NT2/D1 (cell line): ENCODE results near the gene NPNT.

Experiments used
- DNase-seq: peaks from one replicate; pipeline ENCODE4 v3.0.0-alpha.2; 2011; ENCODE audit warnings: low read depth, low spot score
- H3K27me3 ChIP-seq: 2 replicates; pipeline ENCODE4 v1.6.0; 2011; ENCODE audit warnings: mild to moderate bottlenecking; ENCODE audit not compliant: insufficient read length, insufficient read depth
- H3K36me3 ChIP-seq: 2 replicates; pipeline ENCODE4 v1.6.1; 2011; ENCODE audit warnings: mild to moderate bottlenecking, low read length, mixed read lengths; ENCODE audit not compliant: insufficient read depth, insufficient read length
- H3K4me1 ChIP-seq: 2 replicates; pipeline ENCODE4 v1.5.1; 2011; ENCODE audit not compliant: insufficient read depth, insufficient read length
- H3K4me3 ChIP-seq: 2 replicates; pipeline ENCODE4 v1.5.1; 2011; ENCODE audit warnings: low read depth; ENCODE audit not compliant: insufficient read length
- H3K9ac ChIP-seq: 2 replicates; pipeline ENCODE4 v1.6.0; 2011; ENCODE audit warnings: low read depth; ENCODE audit not compliant: insufficient read length
- H3K9me3 ChIP-seq: 2 replicates; pipeline ENCODE4 v1.5.1; 2011; ENCODE audit warnings: mild to moderate bottlenecking, low read length; ENCODE audit not compliant: insufficient read depth
- SUZ12 ChIP-seq: IDR thresholded peaks from 2 replicates; pipeline ENCODE4 v1.6.1; 2011; ENCODE audit not compliant: insufficient read length, insufficient read depth; ENCODE audit errors: extremely low read depth
- YY1 ChIP-seq: IDR thresholded peaks from 2 replicates; pipeline ENCODE4 v1.6.1; 2011; ENCODE audit not compliant: insufficient read length, insufficient read depth
- ZNF274 ChIP-seq: IDR thresholded peaks from 2 replicates; pipeline ENCODE4 v1.6.1; 2011; ENCODE audit warnings: mild to moderate bottlenecking, low read depth, low read length

NPNT gene

DNA sequence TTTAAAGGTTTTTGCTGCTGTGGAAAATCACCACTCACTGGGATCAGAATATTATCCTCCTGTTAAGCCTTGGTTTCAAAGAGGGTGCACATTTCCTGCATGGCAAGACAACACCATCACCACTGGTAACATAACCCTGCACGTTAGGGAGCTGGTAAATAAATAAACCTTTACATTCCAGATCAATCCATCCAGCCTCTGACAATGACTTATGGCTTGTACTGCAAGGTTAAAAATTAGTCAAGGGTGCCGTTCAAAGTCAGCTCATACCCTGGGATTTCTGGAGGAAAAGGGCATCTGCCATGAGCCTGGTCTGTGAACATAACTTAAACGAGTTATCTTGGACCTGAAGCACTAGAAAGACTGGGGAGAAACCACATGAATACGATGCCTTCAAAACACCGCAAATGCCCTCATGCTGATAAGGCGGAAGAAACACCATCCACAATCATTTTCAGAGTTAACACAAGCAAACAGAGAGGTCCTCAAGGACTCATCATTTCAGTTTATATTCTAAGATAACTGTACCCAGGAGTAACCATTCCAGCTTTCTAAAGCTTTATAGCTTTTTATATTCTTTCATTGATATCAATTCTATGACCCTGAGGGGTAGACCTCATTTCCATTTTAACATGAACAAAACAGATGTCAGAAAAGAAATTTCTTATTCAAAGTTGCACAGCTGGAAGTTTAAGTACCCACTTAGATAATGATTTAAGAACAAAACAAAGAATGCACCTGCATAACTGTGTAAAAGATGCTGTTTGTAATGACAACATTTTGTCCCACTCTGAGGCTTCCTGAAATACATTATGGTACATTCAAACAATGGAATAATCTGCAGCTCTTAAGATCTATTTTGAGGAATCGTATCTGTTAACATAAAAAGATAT lies 103.1 kb downstream of the NPNT start:
- TF ChIP-seq ZNF274 = no peak
- no peak for TF ChIP-seq YY1
- TF ChIP-seq SUZ12 = no peak
- Histone ChIP-seq H3K36me3 (no peaks in the 10 kb centered on the region), H3K9me3 (no peaks in the 10 kb centered on the region), H3K9ac (no peak overlapping the region), H3K27me3 (no peaks in the 10 kb centered on the region), H3K4me1 (no peaks in the 10 kb centered on the region), H3K4me3 (no peak overlapping the region)
- no peak for DNase-seq

DNA sequence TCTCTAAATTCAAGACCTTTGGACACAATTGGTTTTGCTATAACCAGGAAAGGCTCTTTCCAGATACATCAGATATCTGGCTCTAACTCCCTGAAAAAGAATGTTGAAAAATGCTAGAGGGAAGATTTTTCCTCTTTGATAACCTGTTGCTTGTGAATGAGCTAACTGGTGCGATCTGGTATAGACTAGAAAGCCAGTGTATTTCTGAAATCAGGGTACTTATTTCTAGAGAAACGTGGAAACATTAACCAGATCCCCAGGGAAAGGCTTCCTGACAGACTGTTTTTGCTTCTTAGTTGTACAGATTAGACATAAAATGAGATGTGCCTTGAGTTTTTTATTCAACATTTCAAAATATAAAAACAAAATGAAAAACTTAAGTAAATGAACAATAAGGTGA lies 107.7 kb downstream of the NPNT start:
- TF ChIP-seq YY1 = no peak
- no peak for TF ChIP-seq ZNF274
- TF ChIP-seq SUZ12 = no peak
- Histone ChIP-seq H3K9me3 (no peaks in the 10 kb centered on the region), H3K27me3 (no peaks in the 10 kb centered on the region), H3K9ac (no peak overlapping the region), H3K36me3 (no peaks in the 10 kb centered on the region), H3K4me3 (no peak overlapping the region), H3K4me1 (no peaks in the 10 kb centered on the region)
- DNase-seq = no peak

DNA sequence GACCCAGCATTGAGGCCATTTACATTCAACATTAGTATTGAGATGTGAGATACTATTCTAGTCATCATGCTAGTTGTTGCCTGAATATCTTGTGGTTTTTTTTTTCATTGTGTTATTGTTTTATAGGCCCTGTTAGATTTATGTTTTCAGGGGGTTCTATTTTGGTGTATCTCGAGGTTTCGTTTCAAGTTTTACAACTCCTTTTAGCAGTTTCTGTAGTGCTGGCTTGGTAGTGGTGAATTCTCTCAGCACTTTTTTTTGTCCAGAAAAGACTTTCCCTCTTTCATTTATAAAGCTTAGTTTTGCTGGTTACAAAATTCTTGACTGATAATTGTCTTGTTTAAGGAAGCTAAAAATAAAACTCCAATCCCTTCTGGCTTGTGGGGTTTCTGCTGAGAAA lies 115.5 kb downstream of the NPNT start:
- Histone ChIP-seq H3K36me3 (no peaks in the 10 kb centered on the region), H3K9me3 (no peaks in the 10 kb centered on the region), H3K27me3 (no peaks in the 10 kb centered on the region), H3K4me1 (no peaks in the 10 kb centered on the region), H3K4me3 (no peak overlapping the region), H3K9ac (no peak overlapping the region)
- no peak for TF ChIP-seq ZNF274
- TF ChIP-seq SUZ12 = no peak
- TF ChIP-seq YY1 = no peak
- no peak for DNase-seq

DNA sequence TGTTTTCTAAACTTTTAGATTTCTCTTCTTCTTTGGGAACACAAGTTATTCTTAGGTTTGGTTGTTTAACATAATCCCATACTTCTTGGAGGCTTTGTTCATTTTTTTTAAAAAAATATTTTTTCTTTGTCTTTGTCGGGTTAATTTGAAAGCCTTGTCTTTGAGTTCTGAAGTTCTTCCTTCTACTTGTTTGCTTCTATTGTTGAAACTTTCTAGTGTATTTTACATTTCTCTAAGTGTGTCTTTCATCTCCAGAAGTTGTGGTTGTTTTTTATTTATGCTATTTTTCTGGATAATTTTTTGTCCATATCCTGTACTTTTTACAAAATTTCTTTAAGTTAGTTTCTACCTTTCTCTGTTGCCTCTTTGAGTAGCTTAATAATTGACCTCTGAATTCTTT lies 116.1 kb downstream of the NPNT start:
- Histone ChIP-seq H3K36me3 (no peaks in the 10 kb centered on the region), H3K4me3 (no peak overlapping the region), H3K27me3 (no peaks in the 10 kb centered on the region), H3K9ac (no peak overlapping the region), H3K9me3 (no peaks in the 10 kb centered on the region), H3K4me1 (no peaks in the 10 kb centered on the region)
- DNase-seq = no peak
- TF ChIP-seq ZNF274 (no peak), YY1 (no peak), SUZ12 (no peak)

DNA sequence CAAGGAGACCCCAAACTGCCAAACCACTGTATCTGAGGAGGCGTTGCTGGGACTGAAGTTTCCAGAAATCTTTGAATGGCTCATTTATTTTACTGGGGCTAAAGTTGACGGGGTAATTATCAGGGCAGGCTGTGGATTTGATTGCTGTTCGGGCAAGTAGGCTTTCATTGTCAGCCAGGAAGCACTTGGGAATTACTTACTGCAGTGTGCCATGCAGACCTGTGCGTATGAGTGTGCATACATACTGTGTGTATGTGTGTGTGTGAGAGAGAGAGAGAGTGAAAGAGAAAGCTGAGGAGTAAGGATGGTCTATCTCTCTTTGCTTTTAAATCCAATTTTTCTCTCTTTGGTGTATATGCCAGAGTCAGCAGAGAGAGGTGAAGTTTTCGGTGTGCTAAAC lies 122.7 kb downstream of the NPNT start:
- Histone ChIP-seq H3K9me3 (no peaks in the 10 kb centered on the region), H3K9ac (no peak overlapping the region), H3K4me1 (no peaks in the 10 kb centered on the region), H3K4me3 (no peak overlapping the region), H3K27me3 (no peaks in the 10 kb centered on the region), H3K36me3 (no peaks in the 10 kb centered on the region)
- TF ChIP-seq ZNF274 (no peak), YY1 (no peak), SUZ12 (no peak)
- DNase-seq = no peak

DNA sequence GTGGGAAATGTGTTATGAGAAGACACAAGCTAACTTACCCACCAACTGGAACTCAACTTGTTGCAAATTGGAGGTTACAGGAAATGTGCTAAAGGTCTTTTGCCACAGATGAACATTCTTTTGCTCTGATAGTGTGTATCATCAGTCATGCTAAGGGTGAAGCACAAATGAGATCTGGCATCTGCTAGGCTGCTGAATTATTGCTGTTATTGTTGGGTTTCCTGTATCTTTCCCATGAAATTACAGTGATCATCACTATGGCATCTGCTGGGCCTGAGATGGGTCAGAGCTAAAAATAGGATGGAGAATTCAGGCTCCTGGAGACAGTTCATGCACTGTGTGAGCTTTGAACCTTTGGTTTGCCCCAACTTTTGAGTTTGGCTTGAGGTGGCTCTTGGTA lies 124.5 kb downstream of the NPNT start:
- DNase-seq = no peak
- Histone ChIP-seq H3K9me3 (no peaks in the 10 kb centered on the region), H3K9ac (no peak overlapping the region), H3K36me3 (no peaks in the 10 kb centered on the region), H3K27me3 (no peaks in the 10 kb centered on the region), H3K4me1 (no peaks in the 10 kb centered on the region), H3K4me3 (no peak overlapping the region)
- no peak for TF ChIP-seq ZNF274
